HG02588 (cell line): ENCODE data around the gene SFTPA2.
"Not testable (repeated sequence)": the region's sequence is repeated elsewhere in the genome, so short reads cannot be mapped to it uniquely, and the experiment has no call there.

Source experiments
- ATAC-seq: cut with Tn5 transposase; IDR thresholded peaks from one replicate; pipeline ENCODE4 v1.9.1; 2021; ENCODE audit warnings: mild to moderate bottlenecking, moderate library complexity; ENCODE audit not compliant: unreplicated experiment

The SFTPA2 gene

GRCh38 chr10:79516532-79517205 lies 43.5 kb downstream of the SFTPA2 start:
- not testable (repeated sequence) for ATAC-seq

DNA sequence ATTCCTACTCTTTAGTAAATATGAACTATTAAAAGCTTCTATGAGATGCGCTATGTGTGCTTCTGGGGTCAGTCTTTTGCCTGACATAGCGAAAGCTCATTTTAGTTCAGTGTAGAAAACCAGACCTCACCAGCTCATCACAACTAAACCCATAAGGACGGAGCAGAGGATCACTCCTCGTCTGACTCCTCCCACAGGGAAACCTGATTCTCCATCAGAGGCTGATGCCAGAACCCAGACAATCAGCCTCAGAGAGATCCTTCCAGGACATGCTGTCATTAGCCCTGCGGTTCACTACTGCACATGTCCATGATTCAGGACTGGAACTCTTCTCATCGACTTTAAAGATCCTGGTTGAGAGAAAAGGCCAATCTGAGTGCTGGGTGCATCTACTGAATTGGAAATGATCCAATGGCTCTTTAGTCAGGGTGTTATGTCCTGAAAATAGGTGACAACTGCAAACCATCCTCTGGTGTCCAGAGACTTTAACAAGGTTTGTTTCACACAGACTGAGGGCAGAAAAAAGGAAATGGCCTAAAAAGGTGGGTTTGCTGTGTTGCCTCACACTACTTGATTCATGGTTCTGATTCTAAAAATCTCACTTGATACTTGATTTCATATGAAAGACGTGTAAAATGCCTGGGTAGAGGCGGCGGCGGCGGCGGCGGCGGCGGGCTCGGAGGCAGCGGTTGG lies 48.2 kb downstream of the SFTPA2 start, which contains the start of gene EIF5AL1:
EIF5AL1 (plus strand) TSS at position 643 of the 693 bp plus-strand sequence. CDS start 117 bp downstream, outside the sequence.
- not testable (repeated sequence) for ATAC-seq

DNA sequence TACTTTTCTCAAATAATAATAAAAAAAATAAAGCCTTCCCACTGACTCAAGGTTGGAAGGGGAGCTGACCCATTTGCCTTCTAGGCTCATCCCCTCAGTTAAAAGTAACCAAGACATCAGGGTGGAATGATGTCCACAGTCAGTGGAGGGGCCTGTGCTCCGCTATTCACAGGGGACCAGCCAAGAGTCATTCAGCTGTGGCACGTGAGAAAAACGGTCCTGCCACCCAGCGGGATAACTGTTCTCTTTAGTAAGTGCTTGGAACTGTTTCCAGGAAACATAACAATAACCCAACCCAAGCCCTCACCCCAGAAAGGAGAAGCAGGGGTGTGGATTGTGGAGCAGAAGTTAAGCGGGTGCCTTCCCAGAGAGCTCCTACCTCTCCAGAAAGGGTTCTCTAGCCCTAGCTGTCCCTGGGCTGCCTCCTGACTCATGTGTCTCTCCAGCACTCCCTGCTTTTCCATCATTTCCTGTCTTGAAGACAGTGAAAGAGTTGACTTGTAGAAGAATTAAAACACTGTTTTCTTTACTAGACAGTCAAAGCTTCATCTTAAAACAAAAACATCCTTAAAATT lies 50.2 kb downstream of the SFTPA2 start:
- ATAC-seq: not testable (repeated sequence)

- not testable (repeated sequence) for ATAC-seq
Measured at GRCh38 chr10:79509306-79509933, 50.8 kb downstream of the SFTPA2 start.

DNA sequence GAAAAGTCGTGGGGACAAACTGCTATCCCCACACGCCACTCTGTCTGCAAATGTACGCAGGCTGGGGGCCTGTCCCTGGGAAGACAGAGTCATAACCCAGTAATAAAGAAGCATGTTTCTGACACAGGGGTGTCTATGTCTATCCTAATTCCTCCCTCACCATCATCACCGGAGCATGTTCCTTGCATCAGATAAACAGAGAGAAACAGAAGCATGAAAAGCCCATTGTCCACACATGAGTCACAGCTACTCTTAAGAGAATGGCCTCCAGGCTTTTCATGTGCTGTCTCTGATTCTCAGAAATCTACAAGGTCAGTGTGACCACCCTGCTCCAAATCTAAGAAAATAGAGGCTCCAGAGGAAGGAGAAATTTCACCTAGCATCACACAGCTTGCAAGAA lies 52.0 kb downstream of the SFTPA2 start:
- ATAC-seq: not testable (repeated sequence)

GRCh38 chr10:79507440-79508167 lies 52.6 kb downstream of the SFTPA2 start:
- no peak for ATAC-seq
